Measurements from ENCODE around the gene CREB1.
"Not testable (repeated sequence)": the region's sequence is repeated elsewhere in the genome, so short reads cannot be mapped to it uniquely, and the experiment has no call there.

The CREB1 gene

DNA sequence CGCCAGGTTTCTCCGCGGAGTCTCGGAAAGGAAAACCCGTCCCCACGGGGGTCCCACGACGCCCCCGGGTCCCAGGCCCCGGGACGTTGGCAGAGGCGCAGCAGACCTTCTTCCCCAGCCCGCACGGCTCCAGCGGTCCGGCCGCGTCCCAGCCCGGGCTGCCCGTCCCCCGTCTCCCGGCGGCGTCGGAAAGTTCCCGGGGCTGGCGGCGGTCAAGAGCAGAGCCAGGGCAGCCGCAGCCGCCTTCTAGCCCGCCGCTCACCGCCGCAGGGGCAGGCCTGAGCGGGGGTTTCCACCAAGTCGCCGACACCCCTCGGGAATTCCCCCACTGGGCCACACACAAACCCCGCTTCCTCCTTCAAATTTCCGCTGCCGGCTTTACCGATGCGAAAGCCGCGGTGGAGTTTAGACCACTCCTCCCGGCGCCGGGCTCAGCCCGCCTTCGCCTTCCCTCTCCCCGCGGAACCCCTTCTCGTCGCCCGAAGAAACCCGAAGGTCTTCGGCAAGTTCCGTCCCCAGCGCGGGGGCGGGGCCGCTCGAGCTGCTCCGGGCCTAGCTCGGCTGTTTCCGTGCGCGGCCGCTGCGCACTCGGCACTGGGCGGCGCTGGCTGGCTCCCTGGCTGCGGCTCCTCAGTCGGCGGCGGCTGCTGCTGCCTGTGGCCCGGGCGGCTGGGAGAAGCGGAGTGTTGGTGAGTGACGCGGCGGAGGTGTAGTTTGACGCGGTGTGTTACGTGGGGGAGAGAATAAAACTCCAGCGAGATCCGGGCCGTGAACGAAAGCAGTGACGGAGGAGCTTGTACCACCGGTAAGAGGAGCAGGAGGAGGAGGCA lies at the start of gene CREB1:
Gene CREB1 (plus strand): TSS at position 633 of the 830 bp plus-strand sequence. CDS start 25,674 bp downstream, outside the sequence.
- peak; percentile 100 for DNase-seq

DNA sequence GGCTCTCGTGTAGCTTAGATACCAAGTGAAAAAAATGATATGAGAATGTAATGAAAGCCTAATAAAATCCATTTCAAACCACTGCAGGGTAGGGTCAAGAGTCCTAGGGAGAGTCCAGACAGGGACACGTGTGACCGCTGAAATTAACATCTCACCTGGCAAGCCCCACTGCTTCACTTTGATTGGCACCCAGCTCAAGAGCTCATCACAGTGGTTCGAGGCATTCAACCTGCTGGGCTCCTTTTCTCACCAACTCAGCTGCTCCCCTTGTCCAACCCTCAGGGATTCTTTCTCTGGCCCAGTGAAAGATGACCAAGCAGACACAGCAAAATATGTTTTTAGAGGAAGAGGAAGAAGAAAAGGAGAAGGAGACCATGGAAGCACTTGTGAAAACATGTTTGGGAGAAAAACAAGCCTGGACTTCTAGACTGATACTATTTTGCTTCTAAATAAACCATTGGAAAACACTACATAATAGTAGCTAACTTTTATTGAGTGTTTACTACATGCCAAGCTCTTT lies 49.2 kb upstream of the CREB1 start:
- no peak for DNase-seq

DNA sequence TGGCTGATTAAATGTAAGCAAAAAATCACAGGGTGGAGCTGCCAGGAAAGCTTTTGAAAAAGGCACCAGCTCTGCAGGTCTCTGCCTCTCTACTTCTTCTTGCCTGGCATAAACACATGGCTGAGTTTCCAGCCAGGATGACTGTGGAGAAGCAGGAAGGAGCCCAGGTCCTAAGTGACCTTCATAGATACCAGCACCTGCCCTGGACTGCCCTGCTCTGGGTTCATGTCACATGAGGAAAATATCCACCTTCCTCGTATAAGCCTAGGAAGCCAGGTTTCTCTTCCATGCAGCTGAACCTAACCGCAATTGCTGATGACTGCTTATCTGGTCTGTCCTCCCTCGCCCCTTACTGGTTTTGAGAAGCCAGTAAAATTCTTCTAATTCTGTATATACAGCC lies 47.8 kb upstream of the CREB1 start:
- no peak for DNase-seq

DNA sequence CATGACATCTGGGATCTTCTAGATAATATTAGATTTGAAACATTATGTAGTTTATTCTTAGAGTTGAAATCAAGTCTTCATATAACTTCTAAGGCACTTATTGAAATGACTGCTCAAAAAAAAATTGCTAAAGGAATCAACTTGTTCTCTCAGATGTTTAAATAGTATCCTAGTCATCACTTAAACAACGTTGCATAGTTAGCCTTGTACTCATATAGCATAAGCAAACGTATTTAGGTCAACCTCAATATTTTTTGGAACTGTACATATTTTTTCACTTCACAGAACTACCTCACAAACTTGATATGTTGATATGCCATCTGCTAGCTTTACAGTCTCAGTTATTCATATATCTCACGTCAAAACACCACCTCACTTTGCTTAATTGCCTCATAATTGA lies 47.1 kb upstream of the CREB1 start:
- no peak for DNase-seq

DNA sequence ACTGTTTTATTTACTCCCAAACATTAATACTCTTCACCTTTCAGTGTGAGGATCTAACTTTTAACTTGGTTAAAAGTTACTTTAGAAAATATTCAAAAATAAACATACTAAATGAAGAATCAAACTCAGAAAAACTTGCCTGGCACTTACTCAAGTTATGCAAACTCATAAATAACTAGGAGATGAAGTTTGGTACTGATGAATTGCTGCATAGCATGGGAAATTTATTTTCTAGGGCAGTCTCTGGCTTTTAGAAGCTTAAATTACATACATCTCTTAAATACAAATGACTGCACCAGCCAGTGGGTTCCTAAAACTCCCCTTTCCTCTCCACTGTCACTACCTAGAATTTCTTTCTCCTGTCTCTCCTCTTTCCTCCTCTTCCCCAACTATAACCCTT lies 46.7 kb upstream of the CREB1 start:
- no peak for DNase-seq

DNA sequence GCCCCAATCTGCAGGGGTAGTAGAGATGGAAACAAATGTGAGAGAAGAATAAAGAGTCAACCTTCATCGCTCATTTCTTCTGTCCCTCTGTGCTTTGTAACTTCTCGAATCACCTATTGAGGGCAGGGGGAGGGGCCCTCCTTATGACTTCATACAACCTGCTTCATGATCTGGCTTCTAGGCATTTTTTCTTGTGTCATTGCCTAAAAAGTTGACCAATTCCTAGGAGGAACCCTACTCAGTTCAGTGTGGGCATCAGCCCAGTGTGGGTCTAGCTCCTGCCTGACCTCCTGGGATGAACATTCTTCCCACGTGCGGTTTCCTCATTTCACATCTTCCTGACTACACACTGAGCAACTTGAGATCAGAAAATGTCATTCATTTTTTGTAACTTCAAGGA lies 46.3 kb upstream of the CREB1 start:
- DNase-seq: no peak

DNA sequence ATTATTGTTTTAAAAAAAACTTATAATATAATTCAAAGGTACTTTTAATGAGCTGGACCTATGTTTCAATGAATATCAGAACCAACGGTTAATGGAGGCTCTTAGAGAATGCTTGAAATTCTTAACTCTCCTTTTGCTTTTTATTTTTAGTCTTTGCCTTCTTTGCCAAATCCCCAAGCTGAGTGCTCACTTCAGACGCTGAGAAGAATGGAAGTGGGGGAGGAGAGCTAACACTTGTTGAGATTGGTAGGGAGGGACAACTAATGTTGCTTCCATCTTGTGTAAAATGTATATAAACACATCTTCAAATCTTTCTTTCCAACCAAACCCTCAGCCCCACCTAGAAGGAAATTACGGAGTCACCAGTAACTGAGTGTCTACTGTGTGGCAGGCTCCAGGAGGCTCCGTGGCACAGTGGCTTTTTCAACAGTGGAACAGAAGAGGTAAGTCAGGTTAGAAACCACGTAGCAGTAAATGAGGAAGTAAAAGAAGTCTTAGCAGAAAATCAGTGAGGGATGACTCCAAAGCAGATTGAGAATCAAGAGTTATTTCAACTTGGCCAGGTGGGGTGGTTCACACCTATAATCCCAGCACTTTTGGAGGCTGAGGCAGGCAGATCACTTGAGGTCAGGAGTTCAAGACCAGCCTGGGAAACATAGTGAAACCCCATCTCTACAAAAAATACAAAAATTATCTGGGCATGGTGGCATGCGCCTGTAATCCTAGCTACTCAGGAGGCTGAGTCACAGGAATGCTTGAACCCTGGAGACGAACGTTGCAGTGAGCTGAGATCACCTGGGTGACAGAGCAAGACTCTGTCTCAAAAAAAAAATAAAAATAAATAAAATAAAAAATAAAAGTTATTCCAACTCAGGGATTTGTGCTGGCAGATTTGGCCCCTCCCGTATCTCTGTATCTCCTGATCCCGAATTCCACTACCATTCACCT lies 45.0 kb upstream of the CREB1 start:
- no peak for DNase-seq

DNA sequence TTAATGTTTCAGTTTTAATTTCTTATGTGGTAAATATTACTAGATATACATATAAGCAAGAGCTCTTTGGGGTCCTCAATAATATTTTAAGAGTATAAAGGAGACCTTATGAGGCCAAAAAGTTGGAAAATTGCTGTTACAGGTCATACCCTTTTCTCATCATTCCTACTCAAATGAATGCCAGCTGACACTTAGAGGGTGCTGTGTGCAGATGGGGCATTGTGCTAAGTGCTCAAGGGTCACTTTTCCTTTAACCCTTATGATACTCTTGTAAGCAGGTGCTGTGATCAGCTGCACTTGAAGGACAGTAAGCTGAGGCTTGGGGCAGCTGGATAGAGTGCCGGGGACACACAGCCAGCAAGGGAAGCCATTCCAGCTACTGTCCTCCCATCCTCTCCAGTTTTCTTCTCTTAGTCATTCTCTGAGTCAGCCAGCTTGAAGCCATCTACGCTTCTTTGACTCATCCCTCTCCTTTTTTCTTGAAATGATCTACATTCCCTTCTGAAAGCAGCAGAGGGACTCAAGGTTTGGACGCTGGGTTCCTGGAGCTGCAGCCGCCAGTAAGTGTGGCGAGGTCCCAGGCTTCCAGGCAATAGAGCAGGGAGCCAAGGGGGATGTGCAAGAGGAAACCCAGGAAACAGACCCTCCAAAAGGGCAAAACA lies 42.0 kb upstream of the CREB1 start:
- no peak for DNase-seq

DNA sequence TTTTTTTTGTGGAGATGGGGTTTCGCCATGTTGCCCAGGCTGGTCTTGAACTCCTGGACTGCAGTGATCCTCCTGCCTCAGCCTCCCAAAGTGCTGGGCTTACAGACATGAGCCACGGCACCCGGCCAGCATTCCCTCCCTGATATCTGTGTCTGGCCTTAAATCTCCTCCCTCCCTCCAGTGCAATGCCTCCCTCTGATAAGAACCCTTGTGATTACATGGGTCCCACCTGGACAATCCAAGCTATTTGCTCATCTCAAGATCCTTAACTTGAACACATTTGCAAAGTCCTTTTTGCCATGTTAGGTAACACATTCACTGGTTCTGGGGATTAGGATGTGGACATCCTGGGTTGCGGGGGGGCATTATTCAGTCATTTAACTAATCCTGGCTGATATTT lies 40.5 kb upstream of the CREB1 start:
- DNase-seq: no peak

DNA sequence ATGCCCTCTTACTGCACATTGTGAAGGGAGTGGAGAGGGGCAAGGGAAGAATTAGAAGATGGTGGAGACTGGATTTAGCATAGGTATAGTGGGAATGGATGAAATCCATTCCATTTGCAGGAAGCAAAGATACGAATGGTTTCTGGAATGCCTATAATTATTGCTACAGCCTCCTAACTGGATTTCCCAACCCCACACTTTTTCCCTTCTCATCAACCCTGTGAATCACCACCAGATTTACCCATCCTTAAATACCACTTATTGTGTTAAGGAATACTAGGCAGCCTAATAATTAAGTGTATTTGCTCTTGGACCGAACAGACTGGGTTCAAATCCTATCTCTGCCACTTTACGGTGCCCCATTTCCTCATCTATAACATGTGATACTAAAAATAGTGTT lies 39.3 kb upstream of the CREB1 start:
- no peak for DNase-seq

DNA sequence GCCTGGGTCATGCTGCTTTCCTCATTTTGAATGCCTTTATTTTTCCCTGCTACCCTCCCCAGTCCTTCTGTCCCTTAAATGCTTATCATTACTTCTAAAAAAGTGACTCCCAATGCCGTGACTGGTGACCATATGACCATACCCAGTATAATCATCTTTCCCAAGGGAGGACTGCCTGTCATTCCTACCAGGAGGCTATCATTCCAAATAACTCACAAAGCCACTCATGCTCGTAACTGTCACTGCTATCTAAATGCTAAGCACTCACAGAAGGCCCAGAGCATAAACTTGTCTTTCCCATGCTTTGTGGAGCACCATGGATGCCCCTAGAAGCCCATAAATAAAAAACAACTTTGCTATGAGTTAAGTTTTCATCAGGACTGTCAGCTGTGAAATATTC lies 38.7 kb upstream of the CREB1 start:
- DNase-seq: no peak

DNA sequence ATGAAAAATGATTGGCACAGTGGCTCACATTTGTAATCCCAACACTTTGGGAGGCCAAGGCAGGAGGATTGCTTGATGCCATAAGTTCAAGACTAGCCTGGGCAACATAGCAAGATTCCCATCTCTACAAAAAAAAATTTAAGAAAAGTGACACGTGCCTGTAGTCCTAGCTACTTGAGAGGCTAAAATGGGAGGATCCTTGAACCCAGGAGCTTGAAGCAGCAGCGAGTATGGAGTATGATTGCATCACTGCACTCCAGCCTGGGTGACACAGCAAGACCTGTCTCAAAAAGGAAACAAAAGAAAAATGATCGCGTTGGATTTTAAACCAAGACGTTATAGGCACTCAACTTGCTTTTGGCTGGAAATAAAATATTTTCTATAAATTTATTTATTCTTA lies 37.8 kb upstream of the CREB1 start:
- DNase-seq: no peak

DNA sequence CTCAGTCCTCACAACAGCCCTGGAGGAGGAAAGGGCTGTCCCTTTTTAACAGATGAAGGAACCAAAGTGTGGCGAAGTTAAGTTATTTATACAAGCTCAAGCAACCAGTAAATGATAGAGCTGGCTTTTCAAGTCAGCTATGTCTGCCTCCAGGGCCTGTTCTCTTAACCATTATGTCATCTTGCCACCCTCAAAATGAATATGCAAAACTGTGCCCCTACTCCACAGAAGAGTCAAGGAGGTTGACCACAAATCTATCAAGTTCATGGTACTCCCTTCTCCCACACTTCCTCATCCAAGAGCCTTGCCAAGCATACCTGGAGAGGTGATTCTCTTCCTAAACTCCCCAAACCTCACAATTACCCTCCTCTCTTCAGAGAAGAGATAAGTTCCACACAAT lies 37.3 kb upstream of the CREB1 start:
- DNase-seq: no peak

DNA sequence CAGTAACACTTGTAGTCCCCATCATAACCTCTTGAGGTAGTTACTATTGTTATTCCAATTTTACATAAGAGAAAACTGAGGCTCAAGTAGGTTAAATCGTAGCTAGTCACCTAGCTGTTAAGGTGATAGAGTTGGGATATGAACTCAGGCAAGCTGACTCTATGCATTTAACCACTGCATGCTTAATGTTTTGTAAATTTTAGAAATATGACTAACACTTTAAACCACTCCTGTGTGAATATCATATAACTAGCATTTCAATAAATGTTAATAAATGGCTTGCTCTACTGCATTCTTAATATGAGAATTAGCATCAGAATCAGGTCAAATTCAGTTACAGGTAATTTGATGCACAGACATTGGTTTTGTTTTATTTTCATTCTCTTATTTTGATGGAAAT lies 35.6 kb upstream of the CREB1 start:
- no peak for DNase-seq

DNA sequence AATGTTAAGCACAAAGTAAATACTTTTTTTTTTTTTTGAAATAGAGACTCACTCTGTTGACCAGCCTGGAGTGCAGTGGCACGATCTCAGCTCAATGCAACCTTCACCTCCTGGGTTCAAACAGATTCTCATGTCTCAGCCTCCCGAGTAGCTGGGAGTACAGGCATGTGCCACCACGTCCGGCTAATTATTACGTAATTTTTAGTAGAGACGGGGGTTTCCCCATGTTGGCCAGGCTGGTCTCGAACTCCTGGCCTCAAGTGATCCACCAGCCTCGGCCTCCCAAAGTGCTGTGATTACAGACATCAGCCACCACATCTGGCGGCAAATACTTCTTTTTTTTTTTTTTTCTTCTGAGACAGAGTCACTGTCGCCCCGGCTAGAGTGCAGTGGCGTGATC lies 32.8 kb upstream of the CREB1 start:
- not testable (repeated sequence) for DNase-seq

DNA sequence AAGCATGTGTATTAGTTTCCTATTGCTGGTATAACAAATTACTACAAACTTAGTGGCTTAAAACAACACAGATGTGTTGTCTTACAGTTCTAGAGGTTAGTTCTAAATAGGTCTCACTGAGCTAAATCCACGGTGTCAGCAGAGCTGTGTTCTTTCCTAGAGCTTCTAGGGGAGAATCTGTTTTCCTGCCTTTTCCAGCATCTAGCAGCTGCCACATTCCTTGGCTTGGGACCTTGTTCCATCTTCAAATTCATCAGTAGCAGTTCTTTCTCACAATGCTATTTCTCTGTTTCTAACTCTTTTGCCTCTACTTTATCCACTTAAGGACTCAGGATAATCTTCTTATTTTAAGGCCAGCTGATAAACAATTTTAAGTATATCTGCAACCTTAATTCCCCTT lies 32.2 kb upstream of the CREB1 start:
- DNase-seq: no peak

DNA sequence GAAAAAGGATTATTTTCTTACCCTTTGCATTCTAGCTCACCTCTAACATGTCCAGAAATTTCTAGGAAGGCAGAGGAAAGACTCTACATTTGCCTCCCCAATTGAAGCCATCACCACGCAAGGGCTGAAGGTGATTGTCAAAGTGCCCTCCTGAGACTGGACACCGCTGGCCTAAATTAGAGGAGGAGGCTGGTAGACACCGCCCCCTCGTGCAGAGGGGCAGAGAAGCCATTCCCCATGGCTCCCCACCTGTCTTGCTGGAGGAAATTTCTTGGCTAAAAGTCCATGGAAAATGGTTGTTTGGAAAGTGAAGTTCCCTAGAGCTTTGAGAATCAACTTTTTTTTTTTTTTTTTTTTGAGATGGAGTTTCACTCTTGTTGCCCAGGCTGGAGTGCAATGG lies 31.3 kb upstream of the CREB1 start:
- no peak for DNase-seq

DNA sequence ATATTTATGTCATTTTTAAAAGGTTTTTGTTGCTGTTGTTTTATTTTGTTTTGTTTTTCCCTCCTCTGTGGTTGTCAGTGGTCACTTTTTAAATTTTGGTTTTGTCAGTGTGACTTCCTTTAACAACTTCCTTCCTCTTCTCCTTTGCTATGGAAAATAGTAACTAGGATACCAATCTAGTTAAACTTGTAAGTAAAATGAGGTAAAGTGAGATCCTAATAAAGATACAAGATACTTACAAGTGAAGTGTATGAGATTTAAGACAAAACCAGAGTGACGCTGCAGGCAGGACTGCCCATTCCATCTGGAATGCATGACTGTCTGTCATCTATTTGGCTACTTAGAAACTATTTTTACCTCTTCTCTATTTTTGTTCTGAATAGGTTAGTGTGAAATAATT lies 30.6 kb upstream of the CREB1 start:
- DNase-seq: peak; percentile 14

DNA sequence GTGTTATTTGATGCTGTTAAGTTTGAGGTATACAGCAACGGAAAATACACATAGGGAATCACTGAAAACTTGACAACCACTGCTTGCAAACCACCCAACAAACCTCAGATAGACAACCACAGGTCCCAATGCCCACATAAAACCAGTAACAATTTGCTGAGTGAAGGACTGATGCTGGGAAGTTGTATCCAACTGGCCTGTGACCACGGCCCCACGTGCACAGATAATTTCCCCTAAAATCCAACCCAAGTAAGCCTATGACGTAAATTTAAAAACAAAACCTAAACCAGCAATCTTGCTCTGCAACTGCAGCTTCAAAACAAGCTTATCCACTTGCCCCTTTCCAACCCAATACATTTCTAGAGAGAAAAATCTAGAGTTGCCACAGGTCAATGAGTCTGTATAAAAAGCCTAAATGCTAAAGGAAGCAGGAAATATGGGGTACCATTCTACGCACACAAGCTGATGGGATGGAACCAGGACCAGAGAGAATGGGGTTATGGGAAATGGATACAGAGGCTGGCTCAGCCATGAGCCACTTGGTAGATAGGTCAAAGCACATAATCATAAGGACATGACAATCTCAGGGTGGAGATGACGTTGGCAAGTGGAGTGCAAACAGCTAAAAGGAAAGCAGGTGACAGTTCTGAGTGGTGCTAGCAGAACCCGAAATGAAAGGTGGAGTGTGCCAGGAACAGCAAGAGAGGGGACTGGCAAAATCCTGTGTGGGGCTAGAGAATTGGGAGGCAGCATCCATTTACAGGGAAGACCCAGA lies 27.8 kb upstream of the CREB1 start:
- DNase-seq: no peak

DNA sequence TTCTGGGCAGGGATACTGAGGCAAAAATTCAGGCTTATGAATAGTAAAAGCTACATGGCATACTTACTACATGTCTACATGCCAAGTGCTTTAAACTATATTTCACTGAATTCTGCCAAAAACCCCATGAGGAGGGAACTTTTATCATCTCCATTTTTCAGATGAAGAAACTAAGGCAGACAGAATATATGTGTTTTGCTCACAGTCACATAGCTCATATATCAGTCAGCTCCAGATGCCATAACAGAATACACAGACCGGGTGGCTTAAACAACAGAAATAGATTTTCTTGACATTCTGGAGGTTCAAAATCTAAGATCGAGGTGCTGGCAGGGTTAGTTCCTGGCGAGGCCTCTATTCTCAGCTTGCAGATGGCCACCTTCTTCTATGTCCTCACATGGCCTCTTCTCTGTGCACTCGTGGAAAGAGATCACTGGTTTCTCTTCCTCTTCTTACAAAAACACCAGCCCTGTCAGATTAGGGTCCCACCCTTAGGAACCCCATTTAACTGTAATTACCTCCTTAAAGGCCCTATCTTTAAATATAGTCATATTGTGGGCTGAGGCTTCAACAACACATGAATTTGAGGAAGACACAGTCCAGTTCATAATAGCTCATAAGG lies 27.1 kb upstream of the CREB1 start:
- no peak for DNase-seq

DNA sequence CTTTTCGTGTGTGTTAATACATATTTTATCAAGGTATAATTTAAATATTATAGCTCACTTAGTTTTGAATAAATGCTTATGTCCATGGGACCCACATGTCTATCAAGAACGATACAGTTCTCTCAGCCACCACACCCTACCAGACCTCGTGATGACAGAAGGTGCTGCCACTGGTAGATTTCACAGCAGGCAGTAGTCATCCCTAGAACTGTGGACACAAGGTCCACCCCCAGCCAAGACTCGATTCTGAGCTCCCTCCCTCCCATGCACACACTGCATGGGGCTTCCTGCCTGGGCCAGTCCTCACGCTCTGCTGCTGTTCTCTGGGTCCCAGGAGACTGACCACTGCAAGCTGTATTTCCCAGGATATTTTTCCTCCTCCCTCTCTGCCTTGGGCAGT lies 26.5 kb upstream of the CREB1 start:
- DNase-seq: no peak

Data from CD4-positive, alpha-beta T cell treated with Interleukin-21 for 1 hour (primary cell).